PC-9 (cell line): ENCODE results near the gene YBX1. TPM values are rescaled to one million over a fixed set of nuclear protein-coding genes. Genes with fewer than 3 reads are reported as not detected.

Experiments
- BruUV-seq: library from RNA; stranded (reverse); fragments of 400-500 nt; replicated peaks from 2 replicates; lab custom pipeline; 2021; lab: Mats Ljungman, UMichigan
- CTCF ChIA-PET: fragments of 300-600 bp; sonication (Branson Sonifier 250); formaldehyde crosslinking; loops from one replicate; lab custom pipeline; 2022; ENCODE audit warnings: antibody characterized with exemption; lab: Charles Lee
- POLR2A ChIA-PET: fragments of 300-600 bp; sonication (Branson Sonifier 250); formaldehyde crosslinking; loops from one replicate; lab custom pipeline; 2022; ENCODE audit warnings: antibody characterized with exemption; ENCODE audit not compliant: unreplicated experiment; lab: Charles Lee
- DNase-seq, 2 experiments: peaks; one replicate each; pipeline versions ENCODE4 v3.0.0 to v3.0.0-alpha.2; 2015 to 2022; ENCODE audit warnings: mixed read lengths in 1 of 2
- H2AFZ ChIP-seq: fragments of 200-600 bp; sonication (generic); 2 replicates; pipeline ENCODE4 v1.8.1; 2017; ENCODE audit warnings: antibody characterized with exemption
- H3F3A ChIP-seq: fragments of 200-600 bp; sonication (generic); 2 replicates; pipeline ENCODE4 v1.8.1; 2017; ENCODE audit warnings: antibody characterized with exemption, mild to moderate bottlenecking, low read depth; ENCODE audit not compliant: insufficient read depth
- H3K27ac ChIP-seq: fragments of 200-600 bp; sonication (generic); 2 replicates; pipeline ENCODE4 v1.6.1; 2016; ENCODE audit warnings: mixed run types
- H3K27me3 ChIP-seq: fragments of 200-600 bp; sonication (generic); 2 replicates; pipeline ENCODE4 v1.6.1; 2016; ENCODE audit warnings: low read depth, mixed run types; ENCODE audit not compliant: insufficient read depth
- H3K36me3 ChIP-seq: fragments of 200-600 bp; sonication (generic); 2 replicates; pipeline ENCODE4 v1.6.1; 2016; ENCODE audit warnings: low read depth, mixed run types
- H3K4me1 ChIP-seq: fragments of 200-600 bp; sonication (generic); replicated peaks from 2 replicates; pipeline ENCODE4 v1.6.1; 2016; ENCODE audit warnings: mixed run types; ENCODE audit not compliant: insufficient read depth
- H3K4me2 ChIP-seq: fragments of 200-600 bp; sonication (generic); 2 replicates; pipeline ENCODE4 v1.6.1; 2017; ENCODE audit warnings: mixed run types
- H3K4me3 ChIP-seq: fragments of 200-600 bp; sonication (generic); 2 replicates; pipeline ENCODE4 v1.6.1; 2016; ENCODE audit warnings: mixed run types
- H3K79me2 ChIP-seq: fragments of 200-600 bp; sonication (generic); 2 replicates; pipeline ENCODE4 v1.6.1; 2017; ENCODE audit warnings: low read depth, mixed run types
- H3K9me2 ChIP-seq: fragments of 200-600 bp; sonication (generic); 2 replicates; pipeline ENCODE4 v1.8.1; 2017; ENCODE audit warnings: mild to moderate bottlenecking; ENCODE audit not compliant: insufficient read depth
- H3K9me3 ChIP-seq: fragments of 200-600 bp; sonication (generic); 2 replicates; pipeline ENCODE4 v1.8.1; 2016; ENCODE audit warnings: low read depth; ENCODE audit not compliant: insufficient read depth
- H4K20me1 ChIP-seq: fragments of 200-600 bp; sonication (generic); 2 replicates; pipeline ENCODE4 v1.8.1; 2017; ENCODE audit not compliant: insufficient read depth
- CTCF ChIP-seq: fragments of 200-600 bp; sonication (generic); conservative IDR thresholded peaks from 2 replicates; pipeline ENCODE4 v1.6.1; 2017; ENCODE audit warnings: mixed run types, antibody characterized with exemption, mild to moderate bottlenecking, moderate library complexity
- EZH2 ChIP-seq: fragments of 200-600 bp; sonication (generic); IDR thresholded peaks from 2 replicates; pipeline ENCODE4 v1.8.0; 2017; ENCODE audit warnings: antibody characterized with exemption, low read depth
- intact Hi-C: fragments of 100-400 bp; cut with micrococcal nuclease; formaldehyde crosslinking; loops from one replicate; pipeline ENCODE4 v1.10.0; 2022; ENCODE audit not compliant: unreplicated experiment
- total RNA-seq: library from RNA; stranded (reverse); gene quantifications from 2 replicates; pipeline ENCODE4 v1.2.3, GENCODE V29; 2021

The YBX1 gene
- total RNA-seq, 1 experiment from 2014 or later: 1,130 TPM

GRCh38 chr1:42732126-42732680 is 50.0 kb downstream of the YBX1 start:
- CTCF ChIA-PET: no interaction called here

GRCh38 chr1:42733415-42734200 is 51.4 kb downstream of the YBX1 start:
- intact Hi-C loops: no loop called here
- no peaks in the 10 kb centered on the region for H3K36me3 ChIP-seq
- CTCF ChIA-PET: no interaction called here
- H3K4me3 ChIP-seq: no peak overlapping the region
- no peak overlapping the region for H2AFZ ChIP-seq
- H4K20me1 ChIP-seq: no peaks in the 10 kb centered on the region
- no peaks in the 10 kb centered on the region for H3K27me3 ChIP-seq
- no peaks in the 10 kb centered on the region for H3K4me1 ChIP-seq
- no peaks in the 10 kb centered on the region for H3K9me2 ChIP-seq
- no peak overlapping the region for H3K4me2 ChIP-seq
- H3K79me2 ChIP-seq: no peaks in the 10 kb centered on the region
- H3F3A ChIP-seq: no peaks in the 10 kb centered on the region
- POLR2A ChIA-PET: interaction anchor here (0.6 kb wide), 1 partner anchor 10 kb away, joined by 13 read pairs; no protein-coding TSS in a partner anchor
- H3K9me3 ChIP-seq: no peaks in the 10 kb centered on the region
- no peak for TF ChIP-seq EZH2
- TF ChIP-seq CTCF: no peak
- H3K27ac ChIP-seq: no peak overlapping the region
- DNase-seq: no peak
- no TSS peak for BruUV-seq

More at GRCh38 chr1:42732126-42732680, 50.0 kb downstream of the YBX1 start:
- no TSS peak for BruUV-seq
- H3K79me2 ChIP-seq: no peaks in the 10 kb centered on the region
- H3K4me3 ChIP-seq: no peak overlapping the region
- H3K9me2 ChIP-seq: no peaks in the 10 kb centered on the region
- H3K27me3 ChIP-seq: no peaks in the 10 kb centered on the region
- H3K4me2 ChIP-seq: no peak overlapping the region
- no peaks in the 10 kb centered on the region for H3K36me3 ChIP-seq
- intact Hi-C loops: no loop called here
- no peak for TF ChIP-seq EZH2
- TF ChIP-seq CTCF: no peak
- no peak overlapping the region for H2AFZ ChIP-seq
- H3K27ac ChIP-seq: no peak overlapping the region
- DNase-seq: no peak
- H3K9me3 ChIP-seq: no peaks in the 10 kb centered on the region
- no peaks in the 10 kb centered on the region for H3F3A ChIP-seq
- POLR2A ChIA-PET: no interaction called here
- no peaks in the 10 kb centered on the region for H3K4me1 ChIP-seq
- no peaks in the 10 kb centered on the region for H4K20me1 ChIP-seq

- ChIA-PET POLR2A (interaction anchor here (0.6 kb wide), 1 partner anchor 11 kb away, joined by 13 read pairs; no protein-coding TSS in a partner anchor), CTCF (no interaction called here)
- H2AFZ ChIP-seq: no peak overlapping the region
Observed at GRCh38 chr1:42734201-42735035, 52.2 kb downstream of the YBX1 start.

More at GRCh38 chr1:42734201-42735035, 52.2 kb downstream of the YBX1 start:
- no peaks in the 10 kb centered on the region for H3K79me2 ChIP-seq
- intact Hi-C loops: no loop called here
- H3K9me2 ChIP-seq: no peaks in the 10 kb centered on the region
- no TSS peak for BruUV-seq
- H3F3A ChIP-seq: no peaks in the 10 kb centered on the region
- TF ChIP-seq CTCF (no peak), EZH2 (no peak)
- no peak overlapping the region for H3K4me2 ChIP-seq
- H3K4me3 ChIP-seq: no peak overlapping the region
- no peak for DNase-seq
- no peaks in the 10 kb centered on the region for H3K4me1 ChIP-seq
- no peaks in the 10 kb centered on the region for H3K27me3 ChIP-seq
- no peaks in the 10 kb centered on the region for H3K36me3 ChIP-seq
- no peaks in the 10 kb centered on the region for H4K20me1 ChIP-seq
- no peaks in the 10 kb centered on the region for H3K9me3 ChIP-seq
- H3K27ac ChIP-seq: no peak overlapping the region
